Jurkat, Clone E6-1 (cell line): ENCODE measurements around the gene ZNF790. TPM values are rescaled to one million over a fixed set of nuclear protein-coding genes. Genes with fewer than 3 reads are reported as not detected.
A peak's percentile ranks its signal among the peaks of the same experiment; 100 is the strongest.
"Not testable (repeated sequence)": the region's sequence is repeated elsewhere in the genome, so short reads cannot be mapped to it uniquely, and the experiment has no call there.

ENCODE experiments used
- DNase-seq: peaks from one replicate; pipeline ENCODE4 v3.0.0-alpha.2; 2011; ENCODE audit warnings: low read depth, low spot score
- H3K4me3 ChIP-seq: 2 replicates; pipeline ENCODE4 v1.5.1; 2011; ENCODE audit warnings: mild to moderate bottlenecking, low read length, control low read depth, moderate library complexity
- polyA plus RNA-seq: library from polyadenylated mRNA; unstranded; fragments of >200 nt; gene quantifications from one replicate; pipeline ENCODE4 v1.2.1, GENCODE V29; 2012; ENCODE audit warnings: missing spikeins; ENCODE audit not compliant: insufficient read length, insufficient read depth

ZNF790 gene
- polyA plus RNA-seq: 1.2 TPM

- DNase-seq: no peak
- H3K4me3 ChIP-seq: no peak within 1 kb of the TSS
These were observed at the start of gene ZNF790 for GRCh38 chr19:36837906-36838783. TSS of gene ZNF790 (minus strand) at chr19:36838387. CDS start at chr19:36825619, 12,768 bp downstream.

GRCh38 chr19:36876993-36877938 is 39.1 kb upstream of the ZNF790 start:
- no peak for DNase-seq
- H3K4me3 ChIP-seq: no peak overlapping the region

GRCh38 chr19:36851898-36852297 is 13.7 kb upstream of the ZNF790 start:
- DNase-seq: no peak

GRCh38 chr19:36850559-36851442 is 12.6 kb upstream of the ZNF790 start, which contains the start of gene ZNF345:
TSS of gene ZNF345 (plus strand) at chr19:36850876. CDS start at chr19:36876831, 25,955 bp downstream.
- H3K4me3 ChIP-seq: peak within 1 kb of the TSS; percentile 97
- peak; percentile 92 for DNase-seq

More at GRCh38 chr19:36851898-36852297, 13.7 kb upstream of the ZNF790 start:
- peak overlapping the region; percentile 97 for H3K4me3 ChIP-seq

- H3K4me3 ChIP-seq: peak overlapping the region; percentile 97
- DNase-seq: peak; percentile 84
These were observed 11.7 kb upstream of the ZNF790 start for GRCh38 chr19:36849701-36850558.

- no peak overlapping the region for H3K4me3 ChIP-seq
- no peak for DNase-seq
These were observed 9.8 kb upstream of the ZNF790 start for GRCh38 chr19:36847968-36848367.

- no peak for DNase-seq
- H3K4me3 ChIP-seq: no peak overlapping the region
These were observed 667 bp upstream of the ZNF790 start for GRCh38 chr19:36838784-36839324.

GRCh38 chr19:36837176-36837905 is 846 bp downstream of the ZNF790 start:
- no peak overlapping the region for H3K4me3 ChIP-seq

GRCh38 chr19:36833430-36833829 is 4.8 kb downstream of the ZNF790 start:
- no peak for DNase-seq
- H3K4me3 ChIP-seq: no peak overlapping the region

More at GRCh38 chr19:36837176-36837905, 846 bp downstream of the ZNF790 start:
- no peak for DNase-seq

GRCh38 chr19:36821758-36822157 is 16.4 kb downstream of the ZNF790 start:
- no peak for DNase-seq
- H3K4me3 ChIP-seq: no peak overlapping the region

- DNase-seq: no peak
- H3K4me3 ChIP-seq: no peak overlapping the region
These were observed 19.0 kb downstream of the ZNF790 start for GRCh38 chr19:36819130-36819630.

- no peak overlapping the region for H3K4me3 ChIP-seq
- no peak for DNase-seq
These were observed 31.2 kb downstream of the ZNF790 start for GRCh38 chr19:36807029-36807428.

GRCh38 chr19:36805364-36805763 is 32.8 kb downstream of the ZNF790 start:
- H3K4me3 ChIP-seq: no peak overlapping the region
- DNase-seq: no peak

- H3K4me3 ChIP-seq: no peak overlapping the region
- no peak for DNase-seq
These were observed 40.4 kb downstream of the ZNF790 start for GRCh38 chr19:36797786-36798108.

- H3K4me3 ChIP-seq: no peak overlapping the region
- DNase-seq: no peak
These were observed 41.5 kb downstream of the ZNF790 start for GRCh38 chr19:36796714-36796992.

- DNase-seq, H3K4me3 ChIP-seq: not testable (repeated sequence)
These were observed 46.6 kb downstream of the ZNF790 start for GRCh38 chr19:36791420-36792141.
